Measurements from ENCODE around the gene SLC15A3.
A peak's percentile ranks its signal among the peaks of the same experiment; 100 is the strongest.

SLC15A3 gene

GRCh38 chr11:60921777-60922335 is 30.1 kb downstream of the SLC15A3 start:
- Histone ChIP-seq H3K4me1 (ENCODE audit: control insufficient read depth, insufficient read depth, low read length) (no peaks in the 10 kb centered on the region), H3K9me3 (ENCODE audit: control insufficient read depth, insufficient read depth, low read depth, low read length) (no peaks in the 10 kb centered on the region), H3K27ac (ENCODE audit: extremely low read depth, low read depth, low read length) (no peak overlapping the region), H3K4me3 (ENCODE audit: low read depth, low read length) (no peak overlapping the region), H3K36me3 (ENCODE audit: control insufficient read depth in 2 of 2, insufficient read depth in 1 of 2, low read length in 2 of 2) (peaks cover 0 to 58% of the 10 kb centered on the region in 2 experiments; a peak in 1 of 3 replicates)
- ChIA-PET POLR2A (interaction anchor here (0.6 to 1.2 kb wide), 2 partner anchors 16 to 253 kb away, joined by 3 read pairs; partner anchors contain the start of gene PRPF19), CTCF (interaction anchor here (0.8 kb wide), 1 partner anchor 22 kb away, joined by 4 read pairs; no protein-coding TSS in a partner anchor)
- TF ChIP-seq ZNF624 (tag by site-specific recombination; IDR thresholded peaks at IDR 0.05), result no peak

DNA sequence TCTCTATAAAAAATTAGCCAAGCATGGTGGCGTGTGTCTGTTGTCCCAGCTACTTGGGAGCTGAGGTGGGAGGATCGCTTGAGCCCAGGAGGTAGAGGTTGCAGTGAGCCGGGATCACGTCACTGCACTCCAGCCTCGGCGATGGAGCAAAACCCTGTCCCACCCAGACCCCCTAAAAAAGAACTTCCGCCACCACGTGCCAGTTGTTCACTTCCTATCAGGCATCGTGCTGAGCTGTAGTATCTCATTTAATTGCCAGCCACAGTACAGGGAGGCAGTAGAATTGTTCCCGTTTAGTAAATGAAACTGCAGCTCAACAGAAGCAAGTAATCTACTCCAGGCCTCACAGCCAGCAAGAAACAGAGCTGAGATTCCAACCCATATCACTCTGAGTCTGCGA is 30.7 kb downstream of the SLC15A3 start:
- CTCF ChIA-PET, result interaction anchor here (0.8 kb wide), 1 partner anchor 22 kb away, joined by 4 read pairs; no protein-coding TSS in a partner anchor
- Histone ChIP-seq H3K9me3 (ENCODE audit: control insufficient read depth, insufficient read depth, low read depth, low read length) (no peaks in the 10 kb centered on the region), H3K4me3 (ENCODE audit: low read depth, low read length) (no peak overlapping the region), H3K4me1 (ENCODE audit: control insufficient read depth, insufficient read depth, low read length) (no peaks in the 10 kb centered on the region), H3K36me3 (ENCODE audit: control insufficient read depth in 2 of 2, insufficient read depth in 1 of 2, low read length in 2 of 2) (peaks cover 0 to 57% of the 10 kb centered on the region in 2 experiments; a peak in 1 of 3 replicates), H3K27ac (ENCODE audit: extremely low read depth, low read depth, low read length) (no peak overlapping the region)
- POLR2A ChIA-PET, result interaction anchor here (1.2 kb wide), 1 partner anchor 15 kb away, joined by 3 read pairs; the partner anchor contains the start of gene PRPF19
- no peak for TF ChIP-seq ZSCAN5A (tag by site-specific recombination; IDR thresholded peaks at IDR 0.05)
- TF ChIP-seq ZNF664 (tag by site-specific recombination; IDR thresholded peaks at IDR 0.05), result peak; percentile 92

DNA sequence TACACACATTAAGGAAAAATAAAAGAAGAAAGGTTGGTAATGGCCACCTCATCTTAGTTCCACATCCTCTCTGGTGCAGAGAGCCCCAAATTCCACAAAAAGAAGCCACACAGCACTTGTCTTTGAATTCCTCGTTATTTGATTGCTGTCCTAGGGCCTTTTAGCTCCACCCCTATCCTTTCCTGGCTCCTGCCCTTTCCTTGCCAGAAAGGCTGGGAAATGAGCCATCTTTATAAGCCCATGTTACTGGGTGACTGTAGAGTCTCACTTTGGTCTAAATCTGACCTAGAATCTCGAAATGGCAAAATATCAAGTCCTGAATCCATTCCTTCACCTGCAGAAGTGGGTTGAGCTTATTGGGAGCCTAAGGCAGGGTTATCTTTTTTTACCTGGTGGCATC is 32.0 kb downstream of the SLC15A3 start:
- H3K27ac ChIP-seq (ENCODE audit: extremely low read depth, low read depth, low read length), result no peak overlapping the region
- H3K4me1 ChIP-seq (ENCODE audit: control insufficient read depth, insufficient read depth, low read length), result no peaks in the 10 kb centered on the region
- H3K9me3 ChIP-seq (ENCODE audit: control insufficient read depth, insufficient read depth, low read depth, low read length), result no peaks in the 10 kb centered on the region
- TF ChIP-seq, protein P1, sequence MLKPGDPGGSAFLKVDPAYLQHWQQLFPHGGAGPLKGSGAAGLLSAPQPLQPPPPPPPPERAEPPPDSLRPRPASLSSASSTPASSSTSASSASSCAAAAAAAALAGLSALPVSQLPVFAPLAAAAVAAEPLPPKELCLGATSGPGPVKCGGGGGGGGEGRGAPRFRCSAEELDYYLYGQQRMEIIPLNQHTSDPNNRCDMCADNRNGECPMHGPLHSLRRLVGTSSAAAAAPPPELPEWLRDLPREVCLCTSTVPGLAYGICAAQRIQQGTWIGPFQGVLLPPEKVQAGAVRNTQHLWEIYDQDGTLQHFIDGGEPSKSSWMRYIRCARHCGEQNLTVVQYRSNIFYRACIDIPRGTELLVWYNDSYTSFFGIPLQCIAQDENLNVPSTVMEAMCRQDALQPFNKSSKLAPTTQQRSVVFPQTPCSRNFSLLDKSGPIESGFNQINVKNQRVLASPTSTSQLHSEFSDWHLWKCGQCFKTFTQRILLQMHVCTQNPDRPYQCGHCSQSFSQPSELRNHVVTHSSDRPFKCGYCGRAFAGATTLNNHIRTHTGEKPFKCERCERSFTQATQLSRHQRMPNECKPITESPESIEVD (tag by site-specific recombination; IDR thresholded peaks at IDR 0.05), result no peak
- no peak for TF ChIP-seq ZNF221 (tag by site-specific recombination; IDR thresholded peaks at IDR 0.05; ENCODE audit: borderline replicate concordance)
- TF ChIP-seq, protein P2, sequence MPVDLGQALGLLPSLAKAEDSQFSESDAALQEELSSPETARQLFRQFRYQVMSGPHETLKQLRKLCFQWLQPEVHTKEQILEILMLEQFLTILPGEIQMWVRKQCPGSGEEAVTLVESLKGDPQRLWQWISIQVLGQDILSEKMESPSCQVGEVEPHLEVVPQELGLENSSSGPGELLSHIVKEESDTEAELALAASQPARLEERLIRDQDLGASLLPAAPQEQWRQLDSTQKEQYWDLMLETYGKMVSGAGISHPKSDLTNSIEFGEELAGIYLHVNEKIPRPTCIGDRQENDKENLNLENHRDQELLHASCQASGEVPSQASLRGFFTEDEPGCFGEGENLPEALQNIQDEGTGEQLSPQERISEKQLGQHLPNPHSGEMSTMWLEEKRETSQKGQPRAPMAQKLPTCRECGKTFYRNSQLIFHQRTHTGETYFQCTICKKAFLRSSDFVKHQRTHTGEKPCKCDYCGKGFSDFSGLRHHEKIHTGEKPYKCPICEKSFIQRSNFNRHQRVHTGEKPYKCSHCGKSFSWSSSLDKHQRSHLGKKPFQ (tag by site-specific recombination; IDR thresholded peaks at IDR 0.05), result no peak
- no peak for TF ChIP-seq ZNF843 (tag by site-specific recombination; IDR thresholded peaks at IDR 0.05)
- TF ChIP-seq SCRT2 (tag by site-specific recombination; IDR thresholded peaks at IDR 0.05), result no peak
- no peak for TF ChIP-seq IKZF3 (tag by site-specific recombination; IDR thresholded peaks at IDR 0.05)
- no peak for TF ChIP-seq ZSCAN30 (tag by site-specific recombination; IDR thresholded peaks at IDR 0.05)
- TF ChIP-seq ZNF600 (tag by site-specific recombination; IDR thresholded peaks at IDR 0.05), result no peak
- TF ChIP-seq ZNF776 (tag by site-specific recombination; IDR thresholded peaks at IDR 0.05; ENCODE audit: borderline replicate concordance), result no peak
- no peak for TF ChIP-seq ZNF558 (tag by site-specific recombination; IDR thresholded peaks at IDR 0.05)
- TF ChIP-seq BCL6B (tag by site-specific recombination; IDR thresholded peaks at IDR 0.05), result no peak
- TF ChIP-seq ZNF19 (tag by site-specific recombination; IDR thresholded peaks at IDR 0.05; ENCODE audit: low read depth), result no peak
- no peak for TF ChIP-seq ZNF48 (tag by site-specific recombination; IDR thresholded peaks at IDR 0.05)
- TF ChIP-seq ZNF514 (tag by site-specific recombination; IDR thresholded peaks at IDR 0.05), result no peak
- no peak for TF ChIP-seq ZNF785 (tag by site-specific recombination; IDR thresholded peaks at IDR 0.05)
- no peak for TF ChIP-seq ZNF677 (tag by site-specific recombination; IDR thresholded peaks at IDR 0.05)
- TF ChIP-seq, protein P3, sequence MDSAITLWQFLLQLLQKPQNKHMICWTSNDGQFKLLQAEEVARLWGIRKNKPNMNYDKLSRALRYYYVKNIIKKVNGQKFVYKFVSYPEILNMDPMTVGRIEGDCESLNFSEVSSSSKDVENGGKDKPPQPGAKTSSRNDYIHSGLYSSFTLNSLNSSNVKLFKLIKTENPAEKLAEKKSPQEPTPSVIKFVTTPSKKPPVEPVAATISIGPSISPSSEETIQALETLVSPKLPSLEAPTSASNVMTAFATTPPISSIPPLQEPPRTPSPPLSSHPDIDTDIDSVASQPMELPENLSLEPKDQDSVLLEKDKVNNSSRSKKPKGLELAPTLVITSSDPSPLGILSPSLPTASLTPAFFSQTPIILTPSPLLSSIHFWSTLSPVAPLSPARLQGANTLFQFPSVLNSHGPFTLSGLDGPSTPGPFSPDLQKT (IDR thresholded peaks at IDR 0.05; ENCODE audit: borderline replicate concordance, low read depth, low read length), result no peak
- TF ChIP-seq MZF1 (tag by site-specific recombination; IDR thresholded peaks at IDR 0.05; ENCODE audit: borderline replicate concordance), result no peak
- TF ChIP-seq KLF10 (tag by site-specific recombination; IDR thresholded peaks at IDR 0.05), result no peak
- CTCF ChIA-PET, result no interaction called here
- peaks cover 0 to 62% of the 10 kb centered on the region in 2 experiments; a peak in 1 of 3 replicates for H3K36me3 ChIP-seq (ENCODE audit: control insufficient read depth in 2 of 2, insufficient read depth in 1 of 2, low read length in 2 of 2)
- POLR2A ChIA-PET, result no interaction called here
- no peak overlapping the region for H3K4me3 ChIP-seq (ENCODE audit: low read depth, low read length)

Data from HEK293 (cell line).